CD14-positive monocyte (primary cell): ENCODE data around the gene MAPK12. TPM values are rescaled to one million over a fixed set of nuclear protein-coding genes. Genes with fewer than 3 reads are reported as not detected.

Experiments used
- DNase-seq, 3 donors: peaks; one replicate each; pipeline ENCODE4 v3.0.0-alpha.2; 2011 to 2022
- H2AFZ ChIP-seq: 2 replicates; pipeline ENCODE4 v1.6.0; 2012; ENCODE audit warnings: mild to moderate bottlenecking, low read depth, low read length, inconsistent platforms; ENCODE audit not compliant: insufficient read depth, poor library complexity, severe bottlenecking
- H3K27ac ChIP-seq, 2 donors: 1 replicate in 1 of 2; 2 replicates in 1 of 2; pipeline ENCODE4 v1.5.1; 2012 to 2013; ENCODE audit warnings: low read length in 2 of 2, control low read depth in 1 of 2, inconsistent platforms in 1 of 2, low read depth in 1 of 2, mild to moderate bottlenecking in 1 of 2
- H3K27me3 ChIP-seq, 2 donors: one replicate each; pipeline versions ENCODE4 v1.6.0 to v1.6.1; 2011 to 2013; ENCODE audit warnings: low read length in 2 of 2; ENCODE audit not compliant: control insufficient read depth in 2 of 2, insufficient read depth in 2 of 2
- H3K36me3 ChIP-seq, 2 donors: replicated peaks in 1 of 2; 1 replicate in 1 of 2; 2 replicates in 1 of 2; pipeline versions ENCODE4 v1.5.1 to v1.6.1; 2012 to 2013; ENCODE audit warnings: low read length in 2 of 2, control low read depth in 1 of 2, inconsistent platforms in 1 of 2, mild to moderate bottlenecking in 1 of 2; ENCODE audit not compliant: insufficient read depth in 2 of 2, control insufficient read depth in 1 of 2
- H3K4me1 ChIP-seq, 2 donors: 1 replicate in 1 of 2; 2 replicates in 1 of 2; pipeline versions ENCODE4 v1.5.1 to v1.6.1; 2012 to 2013; ENCODE audit warnings: low read length in 2 of 2, control low read depth in 1 of 2, inconsistent platforms in 1 of 2, mild to moderate bottlenecking in 1 of 2, moderate library complexity in 1 of 2; ENCODE audit not compliant: insufficient read depth in 2 of 2, control insufficient read depth in 1 of 2
- H3K4me2 ChIP-seq: replicated peaks from 2 replicates; pipeline ENCODE3; 2012; ENCODE audit warnings: low read length, moderate library complexity, mild to moderate bottlenecking; ENCODE audit not compliant: poor library complexity, severe bottlenecking; ENCODE audit errors: extremely low read depth
- H3K4me3 ChIP-seq, 3 experiments: fragments of 200-600 bp in 1 of 3; sonication (generic) in 1 of 3; replicated peaks in 1 of 3; 1 replicate in 2 of 3; 2 replicates in 1 of 3; pipeline ENCODE4 v1.5.1; 2011 to 2013; ENCODE audit warnings: low read length in 3 of 3, mild to moderate bottlenecking in 3 of 3, control low read depth in 2 of 3, low read depth in 2 of 3, inconsistent platforms in 1 of 3, moderate library complexity in 1 of 3
- H3K79me2 ChIP-seq: 2 replicates; pipeline ENCODE4 v1.6.0; 2012; ENCODE audit warnings: mild to moderate bottlenecking, control low read depth, inconsistent platforms, low read length, moderate library complexity; ENCODE audit not compliant: insufficient read depth
- H3K9ac ChIP-seq: 2 replicates; pipeline ENCODE4 v1.6.0; 2017; ENCODE audit warnings: low read length, mild to moderate bottlenecking; ENCODE audit not compliant: insufficient read depth, poor library complexity, severe bottlenecking
- H3K9me3 ChIP-seq, 2 donors: replicated peaks in 1 of 2; 1 replicate in 1 of 2; 2 replicates in 1 of 2; pipeline versions ENCODE4 v1.5.1 to v1.6.1; 2012 to 2013; ENCODE audit warnings: low read length in 2 of 2, control low read depth in 1 of 2; ENCODE audit not compliant: control insufficient read depth in 1 of 2, insufficient read depth in 1 of 2
- H4K20me1 ChIP-seq: 2 replicates; pipeline ENCODE4 v1.6.0; 2012; ENCODE audit warnings: mild to moderate bottlenecking, low read length, control low read depth, moderate library complexity; ENCODE audit not compliant: insufficient read depth
- H3K27ac Mint-ChIP-seq, 7 donors: one replicate each; pipeline ENCODE4 v1.8.0; 2020; ENCODE audit warnings: mild to moderate bottlenecking in 7 of 7, mixed read lengths in 7 of 7, moderate library complexity in 6 of 7, inconsistent platforms in 2 of 7
- H3K27me3 Mint-ChIP-seq, 3 donors: one replicate each; pipeline ENCODE4 v1.8.0; 2021 to 2022; ENCODE audit warnings: low read depth in 3 of 3, mild to moderate bottlenecking in 3 of 3, mixed read lengths in 3 of 3, moderate library complexity in 3 of 3, inconsistent platforms in 1 of 3
- H3K36me3 Mint-ChIP-seq, 2 donors: one replicate each; pipeline ENCODE4 v1.8.0; 2020; ENCODE audit warnings: mixed read lengths in 2 of 2, inconsistent platforms in 1 of 2, mild to moderate bottlenecking in 1 of 2
- H3K4me1 Mint-ChIP-seq: one replicate; pipeline ENCODE4 v1.8.0; 2020; ENCODE audit warnings: mild to moderate bottlenecking, mixed read lengths
- H3K4me3 Mint-ChIP-seq, 2 donors: one replicate each; pipeline ENCODE4 v1.8.0; 2020; ENCODE audit warnings: mild to moderate bottlenecking in 2 of 2, mixed read lengths in 2 of 2, moderate library complexity in 1 of 2
- H3K9me3 Mint-ChIP-seq, 7 donors: one replicate each; pipeline ENCODE4 v1.8.0; 2020 to 2022; ENCODE audit warnings: mixed read lengths in 7 of 7, mild to moderate bottlenecking in 6 of 7, moderate library complexity in 6 of 7, inconsistent platforms in 2 of 7
- CTCF ChIP-seq: fragments of 200-600 bp; IDR thresholded peaks from one replicate; pipeline ENCODE4 v1.8.0; 2022; ENCODE audit warnings: antibody characterized with exemption, mild to moderate bottlenecking
- WGBS: methylation state at CpG from one replicate; pipeline ENCODE4 v1.1.5; 2013; ENCODE audit warnings: missing lambda C conversion rate; ENCODE audit not compliant: insufficient coverage; 5-methylcytosine and 5-hydroxymethylcytosine counted together
- intact Hi-C, 2 donors: fragments of 100-400 bp; cut with micrococcal nuclease; formaldehyde crosslinking; loops; one replicate each; pipeline versions ENCODE4 v1.15.0 to v1.15.1; 2023
- polyA plus RNA-seq, 3 donors: library from polyadenylated mRNA; depleted of rRNA in 1 of 3; unstranded in 2 of 3; stranded (reverse) in 1 of 3; fragments of 300-500 nt in 2 of 3; fragments of >200 nt in 1 of 3; fragmentation: Illumina TruSeq in 2 of 3; gene quantifications; 1 replicate in 2 of 3; 2 replicates in 1 of 3; pipeline ENCODE4 v1.2.3, GENCODE V29; 2012 to 2021

MAPK12 gene
- polyA plus RNA-seq, 3 donors = 0.06 to 3.2 (median 0.13) TPM

GRCh38 chr22:50280022-50280707 lies 18.7 kb upstream of the MAPK12 start:
- Histone ChIP-seq H3K27ac (no peak overlapping the region), H3K27me3 (no peaks in the 10 kb centered on the region), H3K36me3 (peaks cover 94 to 99% of the 10 kb centered on the region in 2 donors), H3K9ac (no peak overlapping the region), H3K79me2 (peaks cover 3% of the 10 kb centered on the region), H4K20me1 (peaks cover 98% of the 10 kb centered on the region), H3K4me1 (no peaks in the 10 kb centered on the region), H3K4me3 (no peak overlapping the region), H3K9me3 (no peaks in the 10 kb centered on the region), H3K4me2 (no peak overlapping the region), H2AFZ (no peak overlapping the region)
- H3K36me3 Mint-ChIP-seq = peaks cover 54 to 93% of the 10 kb centered on the region in 2 donors
- no peak for DNase-seq
- peaks cover 0 to 2% (median 0%) of the 10 kb centered on the region in 7 donors for H3K9me3 Mint-ChIP-seq
- H3K4me3 Mint-ChIP-seq = no peak overlapping the region
- H3K27ac Mint-ChIP-seq = no peak overlapping the region
- 95% methylated on average over 35 of the region's 38 CpGs for WGBS
- no peaks in the 10 kb centered on the region for H3K4me1 Mint-ChIP-seq
- intact Hi-C loops = no loop called here
- peaks cover 0 to 2% (median 0%) of the 10 kb centered on the region in 3 donors for H3K27me3 Mint-ChIP-seq
- TF ChIP-seq CTCF = no peak

DNA sequence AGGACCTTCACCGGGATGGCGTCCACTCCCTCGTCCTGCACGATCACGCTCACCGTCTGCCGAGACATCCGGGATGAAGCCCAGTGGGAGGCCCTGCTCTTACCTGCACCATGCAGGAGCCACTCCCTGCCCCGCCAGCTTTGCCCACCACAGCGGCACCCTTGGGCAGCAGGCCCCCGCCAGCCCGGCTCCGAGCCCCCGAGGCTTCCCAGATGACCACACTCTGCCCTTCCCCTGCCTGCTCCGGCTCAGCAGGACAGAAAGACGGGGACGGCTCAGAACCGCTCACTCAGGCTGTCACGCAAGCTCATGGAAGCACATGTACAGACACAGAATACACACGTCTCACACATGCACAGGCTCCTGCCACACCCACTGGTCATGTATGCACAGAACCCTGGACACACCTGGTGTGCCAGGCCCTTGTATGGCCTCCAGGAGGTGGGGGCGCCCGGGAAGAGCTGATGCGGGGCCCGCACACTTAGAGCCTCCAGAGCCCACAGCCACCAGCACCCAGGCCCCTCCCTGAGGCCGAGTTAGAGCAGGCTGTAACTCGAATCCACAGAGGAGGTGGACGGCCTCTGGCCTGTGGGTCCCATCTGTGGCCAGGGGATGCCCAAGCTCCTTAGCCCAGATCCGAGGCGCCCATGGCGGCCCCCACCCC lies 17.6 kb upstream of the MAPK12 start:
- no peak overlapping the region for H3K4me3 Mint-ChIP-seq
- peaks cover under 1% of the 10 kb centered on the region for H3K4me1 Mint-ChIP-seq
- peaks cover 0 to 2% (median 1%) of the 10 kb centered on the region in 3 donors for H3K27me3 Mint-ChIP-seq
- Histone ChIP-seq H3K4me1 (no peaks in the 10 kb centered on the region), H3K27ac (no peak overlapping the region), H3K4me2 (no peak overlapping the region), H2AFZ (no peak overlapping the region), H3K27me3 (no peaks in the 10 kb centered on the region), H3K9me3 (no peaks in the 10 kb centered on the region), H4K20me1 (peaks cover 95% of the 10 kb centered on the region), H3K9ac (no peak overlapping the region), H3K79me2 (peaks cover 3% of the 10 kb centered on the region), H3K4me3 (no peak overlapping the region), H3K36me3 (peaks cover 91 to 96% of the 10 kb centered on the region in 2 donors)
- no peak for DNase-seq
- H3K36me3 Mint-ChIP-seq = peaks cover 57 to 92% of the 10 kb centered on the region in 2 donors
- intact Hi-C loops = loop anchor here in 1 of 2 donors (5.0 kb wide), 2 partner anchors 48 to 63 kb away; partner anchors contain the start of genes DENND6B and PPP6R2
- 98% methylated on average over 29 of the region's 30 CpGs for WGBS
- TF ChIP-seq CTCF = no peak
- peaks cover 0 to 2% (median 0%) of the 10 kb centered on the region in 7 donors for H3K9me3 Mint-ChIP-seq
- H3K27ac Mint-ChIP-seq = peak overlapping the region in 1 of 7 donors; percentile 84
